HepG2 (cell line): ENCODE data around the gene ACO1. TPM values are rescaled to one million over a fixed set of nuclear protein-coding genes. Genes with fewer than 3 reads are reported as not detected.
A peak's percentile ranks its signal among the peaks of the same experiment; 100 is the strongest.
"Not testable (repeated sequence)": the region's sequence is repeated elsewhere in the genome, so short reads cannot be mapped to it uniquely, and the experiment has no call there.

ENCODE experiments used
- ATAC-seq: fragments of 200-7000 bp; cut with Tn5 transposase; 3 replicates; pipeline ENCODE4 v1.9.1; 2020; ENCODE audit warnings: mild to moderate bottlenecking, moderate library complexity
- BruUV-seq: library from RNA; stranded (reverse); fragments of 400-500 nt; replicated peaks from 2 replicates; lab custom pipeline; 2021; lab: Mats Ljungman, UMichigan
- CTCF ChIA-PET: fragments of 300-600 bp; formaldehyde crosslinking; extraction: SDS; loops from one replicate; lab custom pipeline; 2021; ENCODE audit warnings: low total read pairs, inconsistent platforms, low intra/inter-chr PET ratio; lab: Yijun Ruan, JAX
- POLR2A ChIA-PET: fragments of 350-600 bp; sonication (Branson Sonifier 250); formaldehyde crosslinking; loops from one replicate; lab custom pipeline; 2020; ENCODE audit warnings: antibody characterized with exemption, inconsistent platforms; lab: Yijun Ruan, JAX
- DNase-seq: peaks from one replicate; pipeline ENCODE4 v3.0.0-alpha.2; 2015; ENCODE audit warnings: low spot score
- FAIRE-seq: peaks from 3 replicates; lab custom pipeline; 2011; peaks lifted over from hg19 to GRCh38; lab: Jason Lieb, UNC
- H2AFZ ChIP-seq: one replicate; pipeline ENCODE4 v1.6.1; 2011; ENCODE audit warnings: low read length, inconsistent platforms
- H3K27ac ChIP-seq: fragments of 300-600 bp; 3 replicates; pipeline ENCODE4 v1.8.0; 2011; ENCODE audit warnings: mixed run types, mild to moderate bottlenecking, mixed read lengths, low read length, inconsistent platforms; ENCODE audit not compliant: insufficient read depth; ENCODE audit errors: extremely low read length
- H3K27me3 ChIP-seq, 2 experiments: fragments of 200-600 bp in 1 of 2; 2 replicates in 1 of 2; 3 replicates in 1 of 2; pipeline versions ENCODE4 v1.6.0 to v1.8.0; 2011; ENCODE audit warnings: low read length in 2 of 2, mild to moderate bottlenecking in 2 of 2, moderate library complexity in 2 of 2, inconsistent platforms in 1 of 2; ENCODE audit not compliant: insufficient read depth in 2 of 2, control insufficient read depth in 1 of 2
- H3K36me3 ChIP-seq, 2 experiments: fragments of 200-600 bp in 1 of 2; replicated peaks in 1 of 2; 2 replicates in 1 of 2; 3 replicates in 1 of 2; pipeline versions ENCODE4 v1.5.1 to v1.8.0; 2011; ENCODE audit warnings: low read length in 2 of 2, inconsistent platforms in 1 of 2; ENCODE audit not compliant: insufficient read depth in 2 of 2, control insufficient read depth in 1 of 2
- H3K4me1 ChIP-seq: 2 replicates; pipeline ENCODE4 v1.5.1; 2012; ENCODE audit warnings: low read length, inconsistent platforms; ENCODE audit not compliant: insufficient read depth
- H3K4me2 ChIP-seq: 2 replicates; pipeline ENCODE4 v1.6.0; 2011; ENCODE audit warnings: low read depth, low read length, inconsistent platforms
- H3K4me3 ChIP-seq, 3 experiments: fragments of 200-600 bp in 1 of 3; sonication (generic), shearing (Covaris generic) in 1 of 3; replicated peaks in 1 of 3; 2 replicates each; pipeline ENCODE4 v1.5.1; 2011 to 2016; ENCODE audit warnings: low read length in 3 of 3, inconsistent platforms in 2 of 3, low read depth in 2 of 3, mild to moderate bottlenecking in 2 of 3, control low read depth in 1 of 3, mixed read lengths in 1 of 3; ENCODE audit not compliant: insufficient read depth in 1 of 3
- H3K79me2 ChIP-seq: one replicate; pipeline ENCODE4 v1.6.1; 2011; ENCODE audit warnings: low read length, inconsistent platforms; ENCODE audit not compliant: insufficient read depth
- H3K9ac ChIP-seq: 2 replicates; pipeline ENCODE4 v1.6.0; 2011; ENCODE audit warnings: mild to moderate bottlenecking, low read depth, low read length, inconsistent platforms; ENCODE audit not compliant: insufficient read depth
- H3K9me3 ChIP-seq: 2 replicates; pipeline ENCODE4 v1.5.1; 2012; ENCODE audit warnings: mild to moderate bottlenecking, low read length
- H4K20me1 ChIP-seq: 2 replicates; pipeline ENCODE4 v1.6.0; 2011; ENCODE audit warnings: inconsistent platforms, mild to moderate bottlenecking, low read length, moderate library complexity; ENCODE audit not compliant: insufficient read depth
- CTCF ChIP-seq: sonication (generic); formaldehyde crosslinking; IDR thresholded peaks from 2 replicates; pipeline ENCODE4 v1.5.0; 2020; ENCODE audit warnings: mild to moderate bottlenecking, missing genetic modification reagents, moderate library complexity
- HMGA1 ChIP-seq: sonication (generic); formaldehyde crosslinking; conservative IDR thresholded peaks from 2 replicates; pipeline ENCODE4 v1.4.0; 2020; ENCODE audit warnings: missing genetic modification reagents
- ZFP62 ChIP-seq: sonication (generic); formaldehyde crosslinking; IDR thresholded peaks from 2 replicates; pipeline ENCODE4 v1.4.0; 2020; ENCODE audit warnings: missing genetic modification reagents
- WGBS: methylation state at CpG from one replicate; pipeline ENCODE4 v1.1.6; 2017; ENCODE audit warnings: low lambda C conversion rate; 5-methylcytosine and 5-hydroxymethylcytosine counted together
- in situ Hi-C: cut with HindIII; loops from 2 replicates; pipeline ENCODE4 v1.10.0; 2017; ENCODE audit warnings: low pct_unique_long_range_greater_than_20kb; ENCODE audit not compliant: extremely low pct_ligation_motif_present
- intact Hi-C: fragments of 100-400 bp; cut with micrococcal nuclease; formaldehyde crosslinking; loops from one replicate; pipeline ENCODE4 v1.10.0; 2022; ENCODE audit not compliant: unreplicated experiment
- polyA plus RNA-seq, 8 experiments: library from polyadenylated mRNA; depleted of rRNA in 3 of 8; stranded (reverse) in 7 of 8; unstranded in 1 of 8; fragments of >200 nt; fragmentation: Illumina TruSeq in 4 of 8; extraction: Trizol in 4 of 8; gene quantifications; 2 replicates each; pipeline versions ENCODE4 v1.2.1 to v1.2.3, GENCODE V29; 2011 to 2016; ENCODE audit warnings: low read depth in 4 of 8, missing spikeins in 1 of 8, mixed read lengths in 1 of 8; ENCODE audit not compliant: insufficient read depth in 1 of 8
- total RNA-seq, 5 experiments: library from RNA; depleted of rRNA; stranded (reverse); fragments of >200 nt; fragmentation: Illumina TruSeq; extraction: Trizol; gene quantifications; 2 replicates each; pipeline ENCODE4 v1.2.3, GENCODE V29; 2016; ENCODE audit warnings: low read depth in 1 of 5

The ACO1 gene
- total and polyA plus RNA-seq, 2 of the 13 experiments (the other 11 are each of a cell fraction or from before 2014, with no cell fraction given), result 20.1 to 48.2 TPM

DNA sequence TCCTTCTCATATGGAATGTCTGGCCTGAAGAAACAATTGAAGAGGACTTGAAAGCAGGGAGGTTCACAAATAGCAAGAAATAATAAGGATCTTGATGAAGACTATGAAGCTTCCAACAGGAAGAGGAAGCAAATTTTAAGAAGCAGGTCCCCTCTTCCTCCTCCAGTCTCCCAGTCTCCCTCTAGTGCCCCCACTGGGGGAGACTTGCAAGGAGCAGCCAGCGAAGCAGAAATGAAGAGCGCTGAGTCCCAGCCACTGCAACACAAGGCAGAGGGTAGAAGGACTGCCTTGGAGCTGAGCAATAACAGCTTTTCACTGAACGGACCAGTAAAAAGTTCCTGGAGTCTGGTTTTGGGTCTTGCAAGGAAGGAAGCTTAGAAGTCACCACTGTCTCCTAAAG lies 32.6 kb upstream of the ACO1 start:
- Histone ChIP-seq H3K79me2 (no peaks in the 10 kb centered on the region), H3K27me3 (no peaks in the 10 kb centered on the region; a peak in 1 of 5 replicates), H4K20me1 (no peaks in the 10 kb centered on the region), H2AFZ (no peak overlapping the region), H3K4me1 (no peaks in the 10 kb centered on the region), H3K36me3 (no peaks in the 10 kb centered on the region), H3K9ac (no peak overlapping the region), H3K9me3 (no peaks in the 10 kb centered on the region), H3K4me2 (no peak overlapping the region), H3K4me3 (no peak overlapping the region), H3K27ac (no peak overlapping the region)
- TF ChIP-seq ZFP62 (CRISPR knock-in tag) (no peak), CTCF (CRISPR knock-in tag) (0 out of 2 replicates have a peak, but pooled peaks have one; percentile 7), HMGA1 (CRISPR knock-in tag) (no peak)
- FAIRE-seq (no peak), ATAC-seq (peak; percentile 77), DNase-seq (no peak)
- in situ Hi-C loops (no loop called here), intact Hi-C loops (loop anchor here (5.0 to 10.0 kb wide), 3 partner anchors 95 to 547 kb away; no protein-coding TSS in a partner anchor)
- ChIA-PET CTCF (no interaction called here), POLR2A (no interaction called here)
- WGBS, result 44% methylated on average over 2 of the region's 3 CpGs
- no TSS peak for BruUV-seq

DNA sequence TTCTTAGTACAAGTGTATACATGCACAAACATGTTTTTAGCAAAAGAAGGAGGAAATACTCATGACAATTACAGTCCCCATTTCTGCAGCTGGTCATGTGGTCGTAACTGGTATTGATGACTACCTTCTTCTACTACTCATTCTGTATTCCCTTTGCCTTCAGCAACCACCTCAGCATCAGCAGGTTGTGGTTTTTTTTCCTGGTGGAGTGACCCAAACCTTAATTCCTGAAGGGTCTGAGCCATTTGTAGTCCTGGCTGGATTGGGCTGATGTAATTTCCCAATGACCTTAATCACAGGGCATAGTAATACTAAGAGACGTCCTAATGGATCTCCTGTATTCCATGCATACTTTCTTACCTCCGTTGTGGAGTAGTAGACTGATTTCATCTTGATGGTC lies 31.0 kb upstream of the ACO1 start:
- H3K79me2 ChIP-seq, CTCF ChIA-PET, FAIRE-seq, POLR2A ChIA-PET, H3K9ac ChIP-seq, H3K27ac ChIP-seq, H3K4me1 ChIP-seq, H3K4me3 ChIP-seq, H4K20me1 ChIP-seq, DNase-seq, H3K4me2 ChIP-seq, H3K27me3 ChIP-seq, ATAC-seq, H2AFZ ChIP-seq, BruUV-seq, H3K36me3 ChIP-seq, H3K9me3 ChIP-seq, in situ Hi-C loops: not testable (repeated sequence)
- intact Hi-C loops, result loop anchor here (5.0 to 10.0 kb wide), 3 partner anchors 96 to 549 kb away; no protein-coding TSS in a partner anchor
- 30% methylated on average over 3 of the region's 3 CpGs for WGBS
